NB4 (cell line): ENCODE data around the gene VILL.
"Not testable (repeated sequence)": the region's sequence is repeated elsewhere in the genome, so short reads cannot be mapped to it uniquely, and the experiment has no call there.

ENCODE experiments used
- DNase-seq: peaks from one replicate; pipeline ENCODE4 v3.0.0; 2010; ENCODE audit warnings: low read depth
- H3K4me3 ChIP-seq: one replicate; pipeline ENCODE4 v1.5.1; 2011; ENCODE audit warnings: mild to moderate bottlenecking, low read depth, low read length, moderate library complexity
- CTCF ChIP-seq: IDR thresholded peaks from one replicate; pipeline ENCODE4 v1.5.1; 2012; ENCODE audit warnings: low read depth, low read length
- MYC ChIP-seq: IDR thresholded peaks from 2 replicates; pipeline ENCODE4 v1.6.1; 2011; ENCODE audit warnings: low read depth, low read length
- POLR2A ChIP-seq: IDR thresholded peaks from 2 replicates; pipeline ENCODE4 v1.6.1; 2011; ENCODE audit warnings: mild to moderate bottlenecking; ENCODE audit not compliant: insufficient read length; ENCODE audit errors: extremely low read depth
- TF ChIP-seq, protein P1 (sequence below): IDR thresholded peaks from 2 replicates; pipeline ENCODE4 v1.6.1; 2011; ENCODE audit warnings: low read depth, low read length

The VILL gene

DNA sequence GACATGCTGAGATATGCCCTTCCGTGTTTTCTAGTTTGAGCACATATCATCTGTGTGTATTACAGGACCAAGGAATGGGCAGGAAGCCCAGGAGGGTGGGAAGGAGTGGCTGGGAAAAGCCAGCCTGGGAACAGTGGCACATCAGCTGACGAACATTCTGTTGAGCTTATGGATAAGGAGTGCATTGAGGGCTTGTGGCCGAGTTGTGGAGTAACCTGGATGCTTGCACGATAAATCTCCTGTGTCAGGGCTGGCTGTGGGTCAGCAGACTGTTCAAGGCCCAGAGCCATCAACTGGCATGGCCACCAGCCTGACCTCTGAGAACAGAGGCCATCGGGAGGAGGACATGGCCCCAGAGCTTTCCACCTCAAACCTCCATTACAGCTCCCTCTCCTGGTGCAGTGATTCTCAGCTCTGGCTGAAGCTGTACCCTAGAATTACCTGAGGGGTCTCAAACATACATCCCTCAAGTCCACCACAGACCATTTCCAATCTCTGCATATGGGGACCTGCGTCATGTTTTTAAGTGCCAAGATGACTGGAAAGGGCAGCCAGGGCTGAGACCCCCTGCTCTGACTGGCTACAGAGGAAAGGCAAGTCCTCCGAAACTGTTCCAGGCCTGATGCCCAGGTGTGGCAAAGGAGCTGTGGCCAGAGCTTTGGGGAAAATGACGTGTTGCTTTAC is 4.8 kb upstream of the VILL start:
- no peak for DNase-seq
- H3K4me3 ChIP-seq = no peak overlapping the region
- TF ChIP-seq MYC (no peak), POLR2A (no peak), CTCF (no peak)
- TF ChIP-seq, protein P1, sequence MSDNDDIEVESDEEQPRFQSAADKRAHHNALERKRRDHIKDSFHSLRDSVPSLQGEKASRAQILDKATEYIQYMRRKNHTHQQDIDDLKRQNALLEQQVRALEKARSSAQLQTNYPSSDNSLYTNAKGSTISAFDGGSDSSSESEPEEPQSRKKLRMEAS = no peak

DNA sequence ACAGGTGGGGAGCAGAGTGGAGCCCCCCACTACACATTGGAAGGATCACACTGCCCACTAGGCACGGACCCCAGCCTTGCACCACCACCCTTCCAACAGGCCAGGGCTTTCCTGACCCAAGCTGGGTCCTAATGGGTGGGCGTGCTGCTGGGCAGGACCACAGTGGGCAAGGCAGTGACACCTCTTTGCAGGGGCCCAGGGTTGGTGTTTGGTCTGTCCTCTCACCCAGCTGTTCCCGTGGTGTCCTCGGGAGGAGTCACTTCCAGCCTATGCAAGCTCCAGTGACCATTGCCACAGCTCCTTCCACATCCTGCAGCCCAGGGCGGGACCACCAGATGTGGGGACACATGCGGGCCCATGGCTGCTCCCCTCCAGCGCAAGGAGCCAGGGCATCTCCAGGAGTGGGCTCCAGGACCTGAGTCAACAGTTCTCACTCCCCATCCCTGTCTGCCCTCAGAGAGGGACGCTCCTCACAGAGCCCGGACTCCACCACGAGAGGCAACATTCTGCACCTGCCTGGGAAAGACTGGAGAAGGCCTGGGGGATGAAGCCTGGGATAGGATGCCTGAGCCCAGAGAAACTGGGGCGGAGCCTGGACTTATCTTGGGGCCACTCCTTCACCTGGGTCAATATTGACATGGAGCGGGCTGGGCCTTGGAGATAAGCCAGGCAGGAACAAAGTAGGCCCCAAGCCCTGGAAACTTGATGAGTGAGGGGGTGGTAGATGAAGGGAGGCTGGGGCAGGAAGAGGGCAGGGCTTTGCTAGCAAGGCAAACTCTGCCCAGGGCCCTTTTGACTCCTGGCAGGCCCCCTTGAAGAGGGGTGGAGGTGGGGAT is 3.9 kb upstream of the VILL start:
- H3K4me3 ChIP-seq = no peak overlapping the region
- TF ChIP-seq MYC (no peak), POLR2A (no peak), CTCF (no peak)
- TF ChIP-seq, protein P1 = no peak
- no peak for DNase-seq

DNA sequence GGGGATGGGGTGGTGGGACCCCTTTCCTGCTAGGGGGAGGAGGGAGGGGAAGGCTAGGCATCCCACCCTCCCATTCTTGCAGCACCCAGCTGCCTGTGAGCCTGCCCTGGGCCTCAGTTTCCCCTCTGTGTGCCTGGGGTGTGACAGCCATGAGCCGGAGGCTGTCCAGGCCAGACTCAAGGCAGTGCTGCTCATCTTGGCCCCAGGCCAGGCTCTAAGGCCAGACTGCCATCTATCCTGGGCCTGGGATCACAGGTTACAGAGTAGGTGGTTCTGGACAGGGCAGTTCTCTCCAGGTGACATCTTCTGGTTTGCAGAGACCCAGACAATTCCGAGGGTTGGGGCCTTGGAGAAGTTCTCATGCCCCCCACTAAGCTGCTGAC is 3.3 kb upstream of the VILL start:
- TF ChIP-seq, protein P1 = no peak
- no peak for TF ChIP-seq POLR2A
- TF ChIP-seq CTCF = no peak
- TF ChIP-seq MYC = no peak
- no peak for DNase-seq
- H3K4me3 ChIP-seq = no peak overlapping the region

- TF ChIP-seq MYC = no peak
- TF ChIP-seq POLR2A = no peak
- TF ChIP-seq, protein P1 = no peak
- TF ChIP-seq CTCF = no peak
- peak; percentile 44 for DNase-seq
- H3K4me3 ChIP-seq = no peak overlapping the region
Measured at GRCh38 chr3:37987751-37988179, 2.8 kb upstream of the VILL start.

GRCh38 chr3:37988376-37988775 is 2.2 kb upstream of the VILL start:
- not testable (repeated sequence) for H3K4me3 ChIP-seq
- peak; percentile 45 for DNase-seq

- DNase-seq = no peak
- H3K4me3 ChIP-seq = no peak overlapping the region
- TF ChIP-seq POLR2A = no peak
- TF ChIP-seq MYC = no peak
- TF ChIP-seq CTCF = no peak
- TF ChIP-seq, protein P1 = no peak
Measured at GRCh38 chr3:37988931-37989525, 1.6 kb upstream of the VILL start.
